Endothelial cell of umbilical vein (primary cell): ENCODE results near the gene GPR158.

Source experiments
- EZH2 ChIP-seq: IDR thresholded peaks from 2 replicates; pipeline ENCODE4 v1.6.1; 2012; ENCODE audit warnings: borderline replicate concordance, low read depth, mild to moderate bottlenecking, moderate library complexity, low read length, inconsistent platforms; ENCODE audit not compliant: severe bottlenecking
- FOS ChIP-seq: IDR thresholded peaks from 2 replicates; pipeline ENCODE4 v1.6.1; 2011; ENCODE audit warnings: mild to moderate bottlenecking, low read length, moderate library complexity, borderline replicate concordance; ENCODE audit not compliant: insufficient read depth
- JUN ChIP-seq: IDR thresholded peaks from 2 replicates; pipeline ENCODE4 v1.6.1; 2011; ENCODE audit warnings: borderline replicate concordance, low read depth; ENCODE audit not compliant: insufficient read length, insufficient read depth
- POLR2A ChIP-seq: IDR thresholded peaks from 2 replicates; pipeline ENCODE4 v1.6.1; 2012; ENCODE audit warnings: low read depth, mild to moderate bottlenecking, control low read depth, low read length
- POLR2AphosphoS5 ChIP-seq: IDR thresholded peaks from 2 replicates; pipeline ENCODE4 v1.6.1; 2012; ENCODE audit warnings: low read depth, mild to moderate bottlenecking, control low read depth, low read length, moderate library complexity; ENCODE audit not compliant: insufficient read depth
- TF ChIP-seq, protein P1 (sequence below), 2 donors: IDR thresholded peaks; 1 replicate in 1 of 2; 2 replicates in 1 of 2; pipeline ENCODE4 v1.5.1; 2011; ENCODE audit warnings: low read length in 2 of 2, mild to moderate bottlenecking in 2 of 2, moderate library complexity in 2 of 2, control low read depth in 1 of 2, inconsistent platforms in 1 of 2, low read depth in 1 of 2; ENCODE audit not compliant: insufficient read depth in 1 of 2; ENCODE audit errors: extremely low read depth in 1 of 2
- TF ChIP-seq, protein P2 (sequence below): IDR thresholded peaks from 2 replicates; pipeline ENCODE4 v1.6.1; 2011; ENCODE audit not compliant: insufficient read depth, insufficient read length

DNA sequence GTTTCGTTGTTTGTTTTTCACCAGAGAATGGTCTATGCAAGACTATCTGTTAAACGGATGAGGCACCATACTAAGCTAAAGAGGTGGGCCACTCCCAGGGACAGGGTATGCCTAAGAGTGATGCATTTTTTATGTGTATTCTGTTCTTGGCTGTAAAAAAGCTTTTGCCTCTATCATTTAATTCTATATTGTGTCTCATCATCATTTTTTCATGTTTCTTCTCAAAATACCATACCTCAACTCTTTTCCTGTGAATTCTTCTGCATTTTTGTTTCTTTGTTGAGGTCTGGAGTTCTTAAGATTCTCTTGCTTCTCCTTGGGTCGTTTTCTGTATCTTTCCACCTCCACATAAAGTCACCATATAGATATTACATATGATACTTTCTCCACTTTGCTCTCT lies 357.4 kb downstream of the GPR158 start:
- no peak for TF ChIP-seq POLR2A
- TF ChIP-seq POLR2AphosphoS5: no peak
- TF ChIP-seq, protein P1, sequence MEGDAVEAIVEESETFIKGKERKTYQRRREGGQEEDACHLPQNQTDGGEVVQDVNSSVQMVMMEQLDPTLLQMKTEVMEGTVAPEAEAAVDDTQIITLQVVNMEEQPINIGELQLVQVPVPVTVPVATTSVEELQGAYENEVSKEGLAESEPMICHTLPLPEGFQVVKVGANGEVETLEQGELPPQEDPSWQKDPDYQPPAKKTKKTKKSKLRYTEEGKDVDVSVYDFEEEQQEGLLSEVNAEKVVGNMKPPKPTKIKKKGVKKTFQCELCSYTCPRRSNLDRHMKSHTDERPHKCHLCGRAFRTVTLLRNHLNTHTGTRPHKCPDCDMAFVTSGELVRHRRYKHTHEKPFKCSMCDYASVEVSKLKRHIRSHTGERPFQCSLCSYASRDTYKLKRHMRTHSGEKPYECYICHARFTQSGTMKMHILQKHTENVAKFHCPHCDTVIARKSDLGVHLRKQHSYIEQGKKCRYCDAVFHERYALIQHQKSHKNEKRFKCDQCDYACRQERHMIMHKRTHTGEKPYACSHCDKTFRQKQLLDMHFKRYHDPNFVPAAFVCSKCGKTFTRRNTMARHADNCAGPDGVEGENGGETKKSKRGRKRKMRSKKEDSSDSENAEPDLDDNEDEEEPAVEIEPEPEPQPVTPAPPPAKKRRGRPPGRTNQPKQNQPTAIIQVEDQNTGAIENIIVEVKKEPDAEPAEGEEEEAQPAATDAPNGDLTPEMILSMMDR (IDR thresholded peaks at IDR 0.05; ENCODE audit: extremely low read depth in 1 of 2, insufficient read depth in 1 of 2, low read depth in 1 of 2, low read length in 2 of 2): no peak
- TF ChIP-seq, protein P2, sequence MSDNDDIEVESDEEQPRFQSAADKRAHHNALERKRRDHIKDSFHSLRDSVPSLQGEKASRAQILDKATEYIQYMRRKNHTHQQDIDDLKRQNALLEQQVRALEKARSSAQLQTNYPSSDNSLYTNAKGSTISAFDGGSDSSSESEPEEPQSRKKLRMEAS: no peak
- no peak for TF ChIP-seq FOS
- no peak for TF ChIP-seq JUN
- TF ChIP-seq EZH2: no peak
